ENCODE results near the gene DSP.

The DSP gene

GRCh38 chr6:7615611-7616383, 74.3 kb downstream of the DSP start:
- H3K9ac ChIP-seq (ENCODE audit: low read length) = no peak overlapping the region
- peaks cover 14% of the 10 kb centered on the region for H3K36me3 ChIP-seq (ENCODE audit: control insufficient read depth, low read depth, low read length)
- no peaks in the 10 kb centered on the region for H3K27me3 ChIP-seq (ENCODE audit: control insufficient read depth, insufficient read depth, low read length)
- H3K9me3 ChIP-seq (ENCODE audit: control insufficient read depth, low read depth, low read length) = no peaks in the 10 kb centered on the region
- H3K4me1 ChIP-seq (ENCODE audit: control insufficient read depth, low read depth, low read length) = peaks cover 3% of the 10 kb centered on the region
- no peak overlapping the region for H3K27ac ChIP-seq (ENCODE audit: low read length)
- H3K4me3 ChIP-seq (ENCODE audit: low read length) = no peak overlapping the region

GRCh38 chr6:7617801-7618764, 76.6 kb downstream of the DSP start:
- Histone ChIP-seq H3K36me3 (ENCODE audit: control insufficient read depth, low read depth, low read length) (peaks cover under 1% of the 10 kb centered on the region), H3K9me3 (ENCODE audit: control insufficient read depth, low read depth, low read length) (no peaks in the 10 kb centered on the region), H3K4me1 (ENCODE audit: control insufficient read depth, low read depth, low read length) (peaks cover 3% of the 10 kb centered on the region), H3K9ac (ENCODE audit: low read length) (no peak overlapping the region), H3K27me3 (ENCODE audit: control insufficient read depth, insufficient read depth, low read length) (no peaks in the 10 kb centered on the region), H3K27ac (ENCODE audit: low read length) (no peak overlapping the region), H3K4me3 (ENCODE audit: low read length) (no peak overlapping the region)

- Histone ChIP-seq H3K4me1 (ENCODE audit: control insufficient read depth, low read depth, low read length) (peaks cover 11% of the 10 kb centered on the region), H3K27ac (ENCODE audit: low read length) (no peak overlapping the region), H3K4me3 (ENCODE audit: low read length) (no peak overlapping the region), H3K27me3 (ENCODE audit: control insufficient read depth, insufficient read depth, low read length) (no peaks in the 10 kb centered on the region), H3K36me3 (ENCODE audit: control insufficient read depth, low read depth, low read length) (no peaks in the 10 kb centered on the region), H3K9me3 (ENCODE audit: control insufficient read depth, low read depth, low read length) (no peaks in the 10 kb centered on the region), H3K9ac (ENCODE audit: low read length) (no peak overlapping the region)
These were observed 80.3 kb downstream of the DSP start for GRCh38 chr6:7621761-7622160.

- no peak overlapping the region for H3K27ac ChIP-seq (ENCODE audit: low read length)
- H3K4me1 ChIP-seq (ENCODE audit: control insufficient read depth, low read depth, low read length) = peaks cover 11% of the 10 kb centered on the region
- no peak overlapping the region for H3K4me3 ChIP-seq (ENCODE audit: low read length)
- no peaks in the 10 kb centered on the region for H3K36me3 ChIP-seq (ENCODE audit: control insufficient read depth, low read depth, low read length)
- H3K9ac ChIP-seq (ENCODE audit: low read length) = no peak overlapping the region
- no peaks in the 10 kb centered on the region for H3K9me3 ChIP-seq (ENCODE audit: control insufficient read depth, low read depth, low read length)
- H3K27me3 ChIP-seq (ENCODE audit: control insufficient read depth, insufficient read depth, low read length) = no peaks in the 10 kb centered on the region
These were observed 83.6 kb downstream of the DSP start for GRCh38 chr6:7624796-7625710.

- Histone ChIP-seq H3K4me1 (ENCODE audit: control insufficient read depth, low read depth, low read length) (peaks cover 11% of the 10 kb centered on the region), H3K9ac (ENCODE audit: low read length) (no peak overlapping the region), H3K27me3 (ENCODE audit: control insufficient read depth, insufficient read depth, low read length) (no peaks in the 10 kb centered on the region), H3K9me3 (ENCODE audit: control insufficient read depth, low read depth, low read length) (no peaks in the 10 kb centered on the region), H3K27ac (ENCODE audit: low read length) (no peak overlapping the region), H3K36me3 (ENCODE audit: control insufficient read depth, low read depth, low read length) (no peaks in the 10 kb centered on the region), H3K4me3 (ENCODE audit: low read length) (no peak overlapping the region)
These were observed 87.0 kb downstream of the DSP start for GRCh38 chr6:7628479-7628878.

GRCh38 chr6:7628909-7629308, 87.4 kb downstream of the DSP start:
- peaks cover 11% of the 10 kb centered on the region for H3K4me1 ChIP-seq (ENCODE audit: control insufficient read depth, low read depth, low read length)
- H3K27ac ChIP-seq (ENCODE audit: low read length) = no peak overlapping the region
- no peaks in the 10 kb centered on the region for H3K36me3 ChIP-seq (ENCODE audit: control insufficient read depth, low read depth, low read length)

GRCh38 chr6:7629321-7629720, 87.8 kb downstream of the DSP start:
- Histone ChIP-seq H3K4me3 (ENCODE audit: low read length) (no peak overlapping the region), H3K4me1 (ENCODE audit: control insufficient read depth, low read depth, low read length) (peaks cover 11% of the 10 kb centered on the region), H3K36me3 (ENCODE audit: control insufficient read depth, low read depth, low read length) (no peaks in the 10 kb centered on the region), H3K9me3 (ENCODE audit: control insufficient read depth, low read depth, low read length) (no peaks in the 10 kb centered on the region), H3K27me3 (ENCODE audit: control insufficient read depth, insufficient read depth, low read length) (no peaks in the 10 kb centered on the region), H3K27ac (ENCODE audit: low read length) (no peak overlapping the region), H3K9ac (ENCODE audit: low read length) (no peak overlapping the region)

More at GRCh38 chr6:7628909-7629308, 87.4 kb downstream of the DSP start:
- Histone ChIP-seq H3K4me3 (ENCODE audit: low read length) (no peak overlapping the region), H3K9ac (ENCODE audit: low read length) (no peak overlapping the region), H3K9me3 (ENCODE audit: control insufficient read depth, low read depth, low read length) (no peaks in the 10 kb centered on the region), H3K27me3 (ENCODE audit: control insufficient read depth, insufficient read depth, low read length) (no peaks in the 10 kb centered on the region)

- no peak overlapping the region for H3K4me3 ChIP-seq (ENCODE audit: low read length)
- H3K4me1 ChIP-seq (ENCODE audit: control insufficient read depth, low read depth, low read length) = no peaks in the 10 kb centered on the region
- H3K27ac ChIP-seq (ENCODE audit: low read length) = no peak overlapping the region
- no peaks in the 10 kb centered on the region for H3K9me3 ChIP-seq (ENCODE audit: control insufficient read depth, low read depth, low read length)
- no peak overlapping the region for H3K9ac ChIP-seq (ENCODE audit: low read length)
- no peaks in the 10 kb centered on the region for H3K27me3 ChIP-seq (ENCODE audit: control insufficient read depth, insufficient read depth, low read length)
- no peaks in the 10 kb centered on the region for H3K36me3 ChIP-seq (ENCODE audit: control insufficient read depth, low read depth, low read length)
These were observed 89.3 kb downstream of the DSP start for GRCh38 chr6:7630792-7631191.

GRCh38 chr6:7631466-7631865, 90.0 kb downstream of the DSP start:
- no peak overlapping the region for H3K27ac ChIP-seq (ENCODE audit: low read length)
- H3K9me3 ChIP-seq (ENCODE audit: control insufficient read depth, low read depth, low read length) = no peaks in the 10 kb centered on the region
- no peaks in the 10 kb centered on the region for H3K36me3 ChIP-seq (ENCODE audit: control insufficient read depth, low read depth, low read length)
- no peak overlapping the region for H3K4me3 ChIP-seq (ENCODE audit: low read length)
- H3K9ac ChIP-seq (ENCODE audit: low read length) = no peak overlapping the region
- no peaks in the 10 kb centered on the region for H3K27me3 ChIP-seq (ENCODE audit: control insufficient read depth, insufficient read depth, low read length)
- H3K4me1 ChIP-seq (ENCODE audit: control insufficient read depth, low read depth, low read length) = no peaks in the 10 kb centered on the region

GRCh38 chr6:7632501-7633290, 91.2 kb downstream of the DSP start:
- Histone ChIP-seq H3K27ac (ENCODE audit: low read length) (no peak overlapping the region), H3K9ac (ENCODE audit: low read length) (no peak overlapping the region), H3K36me3 (ENCODE audit: control insufficient read depth, low read depth, low read length) (no peaks in the 10 kb centered on the region), H3K9me3 (ENCODE audit: control insufficient read depth, low read depth, low read length) (no peaks in the 10 kb centered on the region), H3K27me3 (ENCODE audit: control insufficient read depth, insufficient read depth, low read length) (no peaks in the 10 kb centered on the region), H3K4me1 (ENCODE audit: control insufficient read depth, low read depth, low read length) (no peaks in the 10 kb centered on the region), H3K4me3 (ENCODE audit: low read length) (no peak overlapping the region)
